ENCODE data around the gene CSF2RB. TPM values are rescaled to one million over a fixed set of nuclear protein-coding genes. Genes with fewer than 3 reads are reported as not detected.

The CSF2RB gene
- total and polyA plus RNA-seq, 2 experiments from 2014 or later, result 0.60 TPM; not detected in 1

DNA sequence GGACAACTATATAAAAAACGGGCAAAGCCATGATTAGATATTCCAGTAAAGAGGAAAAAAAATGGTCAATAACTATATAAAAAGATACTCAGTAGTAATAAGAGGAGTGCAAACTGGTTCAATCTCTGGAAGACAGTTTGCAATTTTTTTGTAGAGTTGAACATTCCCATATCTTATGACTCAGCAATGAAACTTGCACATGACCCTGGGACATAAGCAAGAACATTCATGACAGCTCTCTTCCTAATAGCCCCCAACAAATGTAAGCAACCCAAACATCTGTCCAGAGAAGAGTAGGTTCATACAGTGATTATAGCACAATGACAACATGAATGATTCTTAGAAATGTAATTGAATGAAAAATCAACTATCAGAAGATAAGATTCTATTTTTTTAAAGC, 21.8 kb upstream of the CSF2RB start:
- H3K27me3 ChIP-seq, result no peaks in the 10 kb centered on the region
- peak in 1 of 2 donors; percentile 59 for DNase-seq (ENCODE audit: low read depth in 1 of 2, low spot score in 1 of 2)
- no peak for TF ChIP-seq CTCF (IDR thresholded peaks at IDR 0.05; ENCODE audit: low read depth, low read length)
- no peaks in the 10 kb centered on the region for H3K9me3 ChIP-seq (ENCODE audit: low read depth)
- no peak overlapping the region for H3K27ac ChIP-seq
- H3K4me3 ChIP-seq, result no peak overlapping the region
- no peaks in the 10 kb centered on the region for H3K36me3 ChIP-seq
- H3K4me1 ChIP-seq (ENCODE audit: low read depth), result no peaks in the 10 kb centered on the region

DNA sequence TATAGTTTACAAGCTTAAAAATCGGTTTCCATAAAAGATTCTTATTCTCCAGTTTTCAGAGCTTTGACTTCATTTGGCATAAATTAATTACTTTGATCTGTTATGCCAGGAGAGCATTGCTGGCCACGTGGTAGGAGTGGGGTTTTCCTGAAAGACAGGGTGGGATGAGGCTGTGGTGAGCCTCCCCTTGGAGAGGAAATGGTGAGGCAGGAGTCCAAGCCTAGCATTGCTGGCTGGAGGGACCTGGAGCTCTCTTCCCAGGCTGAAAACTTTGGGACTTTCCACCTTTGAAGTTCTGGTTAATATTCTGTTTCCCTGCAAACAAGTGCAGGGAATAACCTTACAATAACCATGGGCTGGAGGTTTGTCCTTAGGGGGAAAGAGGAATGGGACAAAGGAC, 21.1 kb upstream of the CSF2RB start:
- Histone ChIP-seq H3K36me3 (no peaks in the 10 kb centered on the region), H3K27ac (no peak overlapping the region), H3K4me3 (no peak overlapping the region), H3K9me3 (ENCODE audit: low read depth) (no peaks in the 10 kb centered on the region), H3K4me1 (ENCODE audit: low read depth) (no peaks in the 10 kb centered on the region), H3K27me3 (no peaks in the 10 kb centered on the region)
- peak in 1 of 2 donors; percentile 54 for DNase-seq (ENCODE audit: low read depth in 1 of 2, low spot score in 1 of 2)
- no peak for TF ChIP-seq CTCF (IDR thresholded peaks at IDR 0.05; ENCODE audit: low read depth, low read length)

GRCh38 chr22:36893262-36893661, 20.2 kb upstream of the CSF2RB start:
- no peaks in the 10 kb centered on the region for H3K27me3 ChIP-seq
- no peak overlapping the region for H3K4me3 ChIP-seq
- no peak for TF ChIP-seq CTCF (IDR thresholded peaks at IDR 0.05; ENCODE audit: low read depth, low read length)
- no peaks in the 10 kb centered on the region for H3K4me1 ChIP-seq (ENCODE audit: low read depth)
- H3K36me3 ChIP-seq, result no peaks in the 10 kb centered on the region
- no peak for DNase-seq (ENCODE audit: low read depth in 1 of 2, low spot score in 1 of 2)
- no peak overlapping the region for H3K27ac ChIP-seq
- H3K9me3 ChIP-seq (ENCODE audit: low read depth), result no peaks in the 10 kb centered on the region

GRCh38 chr22:36894266-36894665, 19.2 kb upstream of the CSF2RB start:
- no peak for TF ChIP-seq CTCF (IDR thresholded peaks at IDR 0.05; ENCODE audit: low read depth, low read length)
- Histone ChIP-seq H3K36me3 (no peaks in the 10 kb centered on the region), H3K4me1 (ENCODE audit: low read depth) (no peaks in the 10 kb centered on the region), H3K27me3 (no peaks in the 10 kb centered on the region), H3K27ac (no peak overlapping the region), H3K4me3 (no peak overlapping the region), H3K9me3 (ENCODE audit: low read depth) (no peaks in the 10 kb centered on the region)
- no peak for DNase-seq (ENCODE audit: low read depth in 1 of 2, low spot score in 1 of 2)

DNA sequence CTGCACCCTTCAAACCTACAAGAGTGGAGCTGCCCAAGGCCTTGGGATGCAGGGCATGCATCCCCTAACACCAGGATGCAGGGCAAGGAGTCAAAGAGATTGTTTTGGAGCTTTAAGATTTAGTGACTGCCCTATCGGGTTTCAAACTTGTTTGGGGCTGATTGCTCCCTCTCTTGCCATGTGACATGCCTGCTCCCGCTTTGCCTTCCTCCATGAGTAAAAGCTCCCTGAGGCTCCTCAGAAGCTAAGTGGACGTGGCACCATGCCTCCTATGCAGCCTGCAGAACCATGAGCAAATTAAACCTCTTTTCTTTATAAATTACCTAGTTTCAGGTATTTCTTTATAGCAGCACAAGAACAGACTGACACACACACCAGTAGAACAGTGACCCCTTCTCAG, 15.8 kb upstream of the CSF2RB start:
- H3K27ac ChIP-seq, result no peak overlapping the region
- no peaks in the 10 kb centered on the region for H3K27me3 ChIP-seq
- no peaks in the 10 kb centered on the region for H3K4me1 ChIP-seq (ENCODE audit: low read depth)
- no peaks in the 10 kb centered on the region for H3K36me3 ChIP-seq
- no peak for DNase-seq (ENCODE audit: low read depth in 1 of 2, low spot score in 1 of 2)
- TF ChIP-seq CTCF (IDR thresholded peaks at IDR 0.05; ENCODE audit: low read depth, low read length), result no peak
- no peaks in the 10 kb centered on the region for H3K9me3 ChIP-seq (ENCODE audit: low read depth)
- H3K4me3 ChIP-seq, result no peak overlapping the region

DNA sequence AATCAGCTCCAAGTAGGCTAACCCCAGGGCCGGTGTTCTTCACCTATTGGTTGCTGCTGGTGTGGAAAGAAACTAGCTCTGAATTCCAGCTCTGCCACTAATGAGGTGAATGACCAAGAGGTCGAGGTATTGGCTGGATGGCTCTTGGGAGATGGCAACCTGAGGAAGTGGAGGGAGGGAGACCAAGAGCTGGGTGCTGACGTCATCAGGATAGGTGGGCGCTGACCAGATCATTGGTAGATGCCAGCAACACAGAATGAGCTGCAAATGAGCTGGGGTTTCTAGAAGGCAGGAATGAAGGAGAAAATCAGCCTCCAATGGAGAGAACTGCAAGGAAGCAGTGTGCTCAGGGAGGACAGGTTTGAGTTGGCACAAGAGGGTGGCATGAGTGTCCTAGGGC, 14.7 kb upstream of the CSF2RB start:
- Histone ChIP-seq H3K4me3 (no peak overlapping the region), H3K27ac (no peak overlapping the region), H3K4me1 (ENCODE audit: low read depth) (no peaks in the 10 kb centered on the region), H3K36me3 (no peaks in the 10 kb centered on the region), H3K27me3 (no peaks in the 10 kb centered on the region), H3K9me3 (ENCODE audit: low read depth) (no peaks in the 10 kb centered on the region)
- no peak for DNase-seq (ENCODE audit: low read depth in 1 of 2, low spot score in 1 of 2)
- no peak for TF ChIP-seq CTCF (IDR thresholded peaks at IDR 0.05; ENCODE audit: low read depth, low read length)

Data from cardiac muscle cell (in vitro differentiated cells and primary cell).